ENCODE data around the gene ZC3HAV1. TPM values are rescaled to one million over a fixed set of nuclear protein-coding genes. Genes with fewer than 3 reads are reported as not detected.

The ZC3HAV1 gene
- polyA plus RNA-seq, 1 of the 3 experiments (the other 2 are of a cell fraction) = 11.2 TPM

- ChIA-PET CTCF (interaction anchor here (1.0 to 6.0 kb wide), 8 partner anchors 10 to 172 kb away, joined by 3 to 36 read pairs (median 5); partner anchors contain the start of gene ZC3HAV1L), POLR2A (interaction anchor here (1.1 kb wide), 1 partner anchor 21 kb away, joined by 3 read pairs; no protein-coding TSS in a partner anchor)
- Histone ChIP-seq H3K36me3 (replicated peaks in 1 of 2; ENCODE audit: control insufficient read depth in 1 of 2, insufficient read depth in 2 of 2, low read length in 1 of 2) (peaks cover 23 to 29% of the 10 kb centered on the region in 2 experiments), H3K9ac (no peak overlapping the region), H3K9me3 (no peaks in the 10 kb centered on the region), H3F3A (replicated peaks; ENCODE audit: insufficient read depth) (no peaks in the 10 kb centered on the region), H3K27ac (ENCODE audit: low read depth in 2 of 2, low read length in 1 of 2) (peak overlapping the region in 1 of 2 experiments; percentile 53; a peak in 2 of 4 replicates), H3K27me3 (ENCODE audit: insufficient read depth) (no peaks in the 10 kb centered on the region), H4K20me1 (ENCODE audit: insufficient read depth) (no peaks in the 10 kb centered on the region), H3K79me2 (ENCODE audit: insufficient read depth) (no peaks in the 10 kb centered on the region), H2AFZ (ENCODE audit: low read depth) (no peak overlapping the region), H3K4me1 (ENCODE audit: control insufficient read depth in 1 of 2, insufficient read depth in 2 of 2, low read depth in 1 of 2, low read length in 1 of 2) (peaks cover 6 to 9% of the 10 kb centered on the region in 2 experiments; a peak in 3 of 4 replicates), H3K9me2 (no peaks in the 10 kb centered on the region), H3K4me2 (no peak overlapping the region), H3K4me3 (ENCODE audit: low read depth in 2 of 2, low read length in 1 of 2) (no peak overlapping the region)
- TF ChIP-seq MXI1 (IDR thresholded peaks at IDR 0.05; ENCODE audit: low read depth, low read length) = peak; percentile 33
- TF ChIP-seq REST (IDR thresholded peaks at IDR 0.05; ENCODE audit: low read depth, low read length) = no peak
- peak; percentile 70 for TF ChIP-seq PBX3 (IDR thresholded peaks at IDR 0.05)
- TF ChIP-seq RAD21 (IDR thresholded peaks at IDR 0.05; ENCODE audit: low read length) = 0 out of 2 replicates have a peak, but pooled peaks have one; percentile 8
- peak; percentile 68 for TF ChIP-seq RCOR1 (IDR thresholded peaks at IDR 0.05; ENCODE audit: low read length)
- peak; percentile 49 for TF ChIP-seq CHD2 (IDR thresholded peaks at IDR 0.05; ENCODE audit: low read length, partially characterized antibody)
- peak; percentile 75 for DNase-seq
- WGBS (ENCODE audit: low lambda C conversion rate) = 41% methylated on average over 2 of the region's 2 CpGs
Measured at GRCh38 chr7:139054101-139054500, 55.4 kb downstream of the ZC3HAV1 start.

- Histone ChIP-seq H3K36me3 (replicated peaks in 1 of 2; ENCODE audit: control insufficient read depth in 1 of 2, insufficient read depth in 2 of 2, low read length in 1 of 2) (peaks cover 31 to 38% of the 10 kb centered on the region in 2 experiments), H2AFZ (ENCODE audit: low read depth) (no peak overlapping the region), H3K4me1 (ENCODE audit: control insufficient read depth in 1 of 2, insufficient read depth in 2 of 2, low read depth in 1 of 2, low read length in 1 of 2) (peaks cover 6 to 9% of the 10 kb centered on the region in 2 experiments; a peak in 3 of 4 replicates), H3K4me2 (no peak overlapping the region), H3K9me3 (no peaks in the 10 kb centered on the region), H3K79me2 (ENCODE audit: insufficient read depth) (no peaks in the 10 kb centered on the region), H3F3A (replicated peaks; ENCODE audit: insufficient read depth) (no peaks in the 10 kb centered on the region), H3K27ac (ENCODE audit: low read depth in 2 of 2, low read length in 1 of 2) (no peak overlapping the region), H4K20me1 (ENCODE audit: insufficient read depth) (no peaks in the 10 kb centered on the region), H3K9ac (no peak overlapping the region), H3K4me3 (ENCODE audit: low read depth in 2 of 2, low read length in 1 of 2) (no peak overlapping the region), H3K27me3 (ENCODE audit: insufficient read depth) (no peaks in the 10 kb centered on the region), H3K9me2 (no peaks in the 10 kb centered on the region)
- no peak for TF ChIP-seq MXI1 (IDR thresholded peaks at IDR 0.05; ENCODE audit: low read depth, low read length)
- TF ChIP-seq TAF1 (IDR thresholded peaks at IDR 0.05; ENCODE audit: borderline replicate concordance, low read depth, low read length) = no peak
- TF ChIP-seq SIN3A (IDR thresholded peaks at IDR 0.05; ENCODE audit: borderline replicate concordance, low read depth, low read length) = no peak
- TF ChIP-seq FOXJ3 (CRISPR knock-in tag; IDR thresholded peaks at IDR 0.05) = no peak
- no peak for TF ChIP-seq GABPA (IDR thresholded peaks at IDR 0.05; ENCODE audit: low read depth)
- no peak for TF ChIP-seq SMC3 (IDR thresholded peaks at IDR 0.05; ENCODE audit: low read depth, low read length)
- TF ChIP-seq MAX (IDR thresholded peaks at IDR 0.05; ENCODE audit: low read depth) = no peak
- TF ChIP-seq JUND (IDR thresholded peaks at IDR 0.05) = no peak
- TF ChIP-seq EP300 (IDR thresholded peaks at IDR 0.05; ENCODE audit: borderline replicate concordance in 1 of 2, low read depth in 1 of 2, low read length in 1 of 2) = no peak
- no peak for TF ChIP-seq USF2 (IDR thresholded peaks at IDR 0.05; ENCODE audit: borderline replicate concordance, low read depth, low read length)
- TF ChIP-seq FOXM1 (IDR thresholded peaks at IDR 0.05; ENCODE audit: low read depth) = no peak
- TF ChIP-seq POLR2AphosphoS5 (IDR thresholded peaks at IDR 0.05; ENCODE audit: low read depth, low read length) = no peak
- TF ChIP-seq RFX5 (IDR thresholded peaks at IDR 0.05; ENCODE audit: low read length) = no peak
- POLR2A ChIA-PET = no interaction called here
- CTCF ChIA-PET = interaction anchor here (0.8 to 6.0 kb wide), 5 partner anchors 19 to 165 kb away, joined by 3 to 36 read pairs (median 3); no protein-coding TSS in a partner anchor
- no peak for DNase-seq
Measured at GRCh38 chr7:139051655-139052054, 57.9 kb downstream of the ZC3HAV1 start.

Data from SK-N-SH (cell line).